HFFc6 (cell line): ENCODE measurements around the gene RAD51B. TPM values are rescaled to one million over a fixed set of nuclear protein-coding genes. Genes with fewer than 3 reads are reported as not detected.

Source experiments
- DNase-seq: peaks from one replicate; pipeline ENCODE4 v3.0.0-alpha.2; 2018
- H3K27ac Mint-ChIP-seq: 2 replicates; pipeline ENCODE4 v1.8.0; 2020; ENCODE audit warnings: mild to moderate bottlenecking, mixed read lengths
- H3K27me3 Mint-ChIP-seq: 2 replicates; pipeline ENCODE4 v1.8.0; 2021; ENCODE audit warnings: mild to moderate bottlenecking, moderate library complexity, mixed read lengths; ENCODE audit not compliant: insufficient read depth
- H3K36me3 Mint-ChIP-seq: 2 replicates; pipeline ENCODE4 v1.8.0; 2021; ENCODE audit warnings: low read depth, mixed read lengths
- H3K4me1 Mint-ChIP-seq: 2 replicates; pipeline ENCODE4 v1.8.0; 2020; ENCODE audit warnings: low read depth, mixed read lengths
- H3K4me3 Mint-ChIP-seq: 2 replicates; pipeline ENCODE4 v1.8.0; 2020; ENCODE audit warnings: mild to moderate bottlenecking, moderate library complexity, mixed read lengths
- H3K9me3 Mint-ChIP-seq: 2 replicates; pipeline ENCODE4 v1.8.0; 2020; ENCODE audit warnings: mild to moderate bottlenecking, mixed read lengths
- CTCF ChIP-seq: fragments of 200-600 bp; sonication (generic); IDR thresholded peaks from 2 replicates; pipeline ENCODE4 v1.5.0; 2021; ENCODE audit warnings: antibody characterized with exemption, mild to moderate bottlenecking
- total RNA-seq, 6 experiments: library from RNA; stranded (reverse); fragmentation: NEBNext Ultra II Directional; extraction: Animal tissue kit (Norgen Biotek cat#: 25700); gene quantifications; 2 replicates in 1 of 6; 3 replicates in 5 of 6; pipeline ENCODE4 v1.2.3, GENCODE V29; 2021

Gene RAD51B
- total RNA-seq, 6 experiments from 2014 or later = 7.1 to 12.4 (median 9.6) TPM

GRCh38 chr14:67940486-67941455 lies 121.2 kb downstream of the RAD51B start:
- H3K4me3 Mint-ChIP-seq = peak overlapping the region; percentile 22
- TF ChIP-seq CTCF = no peak
- H3K4me1 Mint-ChIP-seq = peaks cover 44% of the 10 kb centered on the region
- peak; percentile 32 for DNase-seq
- H3K27ac Mint-ChIP-seq = peak overlapping the region; percentile 47
- H3K9me3 Mint-ChIP-seq = no peaks in the 10 kb centered on the region
- no peaks in the 10 kb centered on the region for H3K36me3 Mint-ChIP-seq
- no peaks in the 10 kb centered on the region for H3K27me3 Mint-ChIP-seq

GRCh38 chr14:67941456-67942018 lies 122.0 kb downstream of the RAD51B start:
- no peaks in the 10 kb centered on the region for H3K36me3 Mint-ChIP-seq

GRCh38 chr14:67942080-67942710 lies 122.6 kb downstream of the RAD51B start:
- no peak for DNase-seq
- H3K4me3 Mint-ChIP-seq = no peak overlapping the region
- H3K4me1 Mint-ChIP-seq = peaks cover 44% of the 10 kb centered on the region

More at GRCh38 chr14:67941456-67942018, 122.0 kb downstream of the RAD51B start:
- Mint-ChIP-seq H3K9me3 (no peaks in the 10 kb centered on the region), H3K4me1 (peaks cover 44% of the 10 kb centered on the region), H3K27me3 (no peaks in the 10 kb centered on the region), H3K27ac (peak overlapping the region; percentile 47), H3K4me3 (peak overlapping the region; percentile 22)
- TF ChIP-seq CTCF = no peak
- no peak for DNase-seq

GRCh38 chr14:67943947-67944346 lies 124.4 kb downstream of the RAD51B start:
- no peak overlapping the region for H3K27ac Mint-ChIP-seq
- H3K9me3 Mint-ChIP-seq = no peaks in the 10 kb centered on the region
- H3K4me1 Mint-ChIP-seq = peaks cover 44% of the 10 kb centered on the region
- DNase-seq = peak; percentile 78
- TF ChIP-seq CTCF = peak; percentile 88
- no peaks in the 10 kb centered on the region for H3K27me3 Mint-ChIP-seq
- no peak overlapping the region for H3K4me3 Mint-ChIP-seq
- no peaks in the 10 kb centered on the region for H3K36me3 Mint-ChIP-seq

More at GRCh38 chr14:67942080-67942710, 122.6 kb downstream of the RAD51B start:
- no peak for TF ChIP-seq CTCF
- no peaks in the 10 kb centered on the region for H3K27me3 Mint-ChIP-seq
- no peaks in the 10 kb centered on the region for H3K36me3 Mint-ChIP-seq
- no peaks in the 10 kb centered on the region for H3K9me3 Mint-ChIP-seq
- 0 out of 2 replicates have a peak overlapping the region, but pooled peaks have one; percentile 17 for H3K27ac Mint-ChIP-seq

GRCh38 chr14:67944605-67945004 lies 125.0 kb downstream of the RAD51B start:
- H3K4me1 Mint-ChIP-seq = peaks cover 44% of the 10 kb centered on the region
- H3K36me3 Mint-ChIP-seq = peaks cover 6% of the 10 kb centered on the region
- H3K9me3 Mint-ChIP-seq = no peaks in the 10 kb centered on the region
- TF ChIP-seq CTCF = no peak
- no peaks in the 10 kb centered on the region for H3K27me3 Mint-ChIP-seq
- H3K4me3 Mint-ChIP-seq = no peak overlapping the region
- no peak for DNase-seq
- no peak overlapping the region for H3K27ac Mint-ChIP-seq
